Measurements from ENCODE around the gene LMF1. TPM values are rescaled to one million over a fixed set of nuclear protein-coding genes. Genes with fewer than 3 reads are reported as not detected.

Gene LMF1
- total RNA-seq, 2 experiments from 2014 or later: 17.0 to 31.4 TPM

GRCh38 chr16:1005286-1005685, 34.5 kb upstream of the LMF1 start:
- Histone ChIP-seq H3K9me3 (ENCODE audit: low read length) (no peaks in the 10 kb centered on the region), H2AFZ (ENCODE audit: low read length) (no peak overlapping the region), H3K79me2 (ENCODE audit: insufficient read depth, low read depth, low read length) (no peaks in the 10 kb centered on the region), H3K9me2 (ENCODE audit: insufficient read depth, low read length) (no peaks in the 10 kb centered on the region), H4K20me1 (ENCODE audit: insufficient read depth, low read length) (no peaks in the 10 kb centered on the region), H3K4me2 (ENCODE audit: low read length) (no peak overlapping the region), H3K4me1 (ENCODE audit: insufficient read depth, low read length, poor library complexity, severe bottlenecking) (no peaks in the 10 kb centered on the region), H3K27ac (ENCODE audit: low read depth, low read length, poor library complexity, severe bottlenecking) (no peak overlapping the region), H3K36me3 (ENCODE audit: insufficient read depth, low read length) (no peaks in the 10 kb centered on the region), H3K4me3 (ENCODE audit: low read depth, low read length, poor library complexity, severe bottlenecking) (no peak overlapping the region)
- no TSS peak for BruUV-seq (replicated peaks)
- intact Hi-C loops (cut with micrococcal nuclease; ENCODE audit: unreplicated experiment): no loop called here
- no peak for TF ChIP-seq CTCF (conservative IDR thresholded peaks at IDR 0.05; ENCODE audit: low read length)
- TF ChIP-seq EZH2phosphoT487 (IDR thresholded peaks at IDR 0.05; ENCODE audit: borderline replicate concordance, low read depth, low read length): no peak
- ChIA-PET POLR2A (no interaction called here), CTCF (ENCODE audit: unreplicated experiment) (no interaction called here)
- no peak for DNase-seq (ENCODE audit: low spot score)

DNA sequence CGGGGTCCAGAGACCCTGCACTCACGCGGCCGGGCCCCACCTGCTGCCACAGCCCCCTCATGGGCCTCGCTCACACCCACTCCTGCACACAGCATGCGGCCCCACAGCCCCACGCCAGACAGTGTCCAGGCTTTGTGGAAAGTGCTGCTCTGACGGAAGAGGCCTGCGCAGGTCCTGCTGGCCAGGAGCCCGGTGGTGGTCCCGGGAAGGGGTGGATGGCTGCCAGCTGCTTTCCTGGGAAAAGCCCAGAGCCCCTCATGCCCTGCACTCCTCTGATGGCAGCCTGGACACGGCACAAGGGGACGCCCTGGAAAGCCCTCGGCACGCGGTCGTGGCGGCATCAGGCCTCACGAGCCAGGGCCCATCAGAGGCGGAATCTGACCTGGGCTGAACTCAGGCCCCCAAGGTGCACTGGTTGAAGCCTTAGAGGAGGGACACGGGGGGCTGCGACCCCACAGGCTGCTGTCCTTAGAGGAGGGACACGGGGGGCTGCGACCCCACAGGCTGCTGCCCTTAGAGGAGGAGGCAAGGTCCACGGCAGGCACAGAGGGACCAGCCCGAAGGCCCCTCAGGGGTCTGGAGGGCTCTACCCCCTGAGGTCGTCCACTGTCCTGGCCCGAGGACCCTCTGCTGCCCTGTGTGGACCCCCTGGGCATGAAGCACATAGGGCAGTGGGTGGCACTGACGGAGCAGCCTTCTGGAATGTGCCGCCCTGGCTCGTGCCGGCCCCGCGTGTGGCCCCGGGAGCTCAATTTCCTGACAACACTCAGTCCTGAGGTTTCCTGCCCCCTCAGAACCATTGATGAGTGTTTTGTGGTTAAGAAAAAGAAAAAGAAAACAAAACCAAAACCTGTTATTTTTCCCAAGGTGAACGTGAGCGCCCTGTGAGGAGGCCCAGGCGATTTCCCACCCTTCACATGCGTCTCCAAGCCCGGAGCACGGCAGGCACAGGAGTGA, 32.9 kb upstream of the LMF1 start:
- Histone ChIP-seq H3K4me1 (ENCODE audit: insufficient read depth, low read length, poor library complexity, severe bottlenecking) (no peaks in the 10 kb centered on the region), H3K9me2 (ENCODE audit: insufficient read depth, low read length) (no peaks in the 10 kb centered on the region), H3K27ac (ENCODE audit: low read depth, low read length, poor library complexity, severe bottlenecking) (no peak overlapping the region), H3K79me2 (ENCODE audit: insufficient read depth, low read depth, low read length) (no peaks in the 10 kb centered on the region), H3K9me3 (ENCODE audit: low read length) (no peaks in the 10 kb centered on the region), H3K4me3 (ENCODE audit: low read depth, low read length, poor library complexity, severe bottlenecking) (no peak overlapping the region), H3K4me2 (ENCODE audit: low read length) (no peak overlapping the region), H2AFZ (ENCODE audit: low read length) (no peak overlapping the region), H4K20me1 (ENCODE audit: insufficient read depth, low read length) (no peaks in the 10 kb centered on the region), H3K36me3 (ENCODE audit: insufficient read depth, low read length) (no peaks in the 10 kb centered on the region)
- TF ChIP-seq CTCF (conservative IDR thresholded peaks at IDR 0.05; ENCODE audit: low read length): no peak
- no peak for TF ChIP-seq EZH2phosphoT487 (IDR thresholded peaks at IDR 0.05; ENCODE audit: borderline replicate concordance, low read depth, low read length)
- ChIA-PET CTCF (ENCODE audit: unreplicated experiment) (no interaction called here), POLR2A (no interaction called here)
- DNase-seq (ENCODE audit: low spot score): no peak
- no TSS peak for BruUV-seq (replicated peaks)
- intact Hi-C loops (cut with micrococcal nuclease; ENCODE audit: unreplicated experiment): no loop called here

Data from OCI-LY7 (cell line).